ENCODE results near the gene CNPPD1.

The CNPPD1 gene

DNA sequence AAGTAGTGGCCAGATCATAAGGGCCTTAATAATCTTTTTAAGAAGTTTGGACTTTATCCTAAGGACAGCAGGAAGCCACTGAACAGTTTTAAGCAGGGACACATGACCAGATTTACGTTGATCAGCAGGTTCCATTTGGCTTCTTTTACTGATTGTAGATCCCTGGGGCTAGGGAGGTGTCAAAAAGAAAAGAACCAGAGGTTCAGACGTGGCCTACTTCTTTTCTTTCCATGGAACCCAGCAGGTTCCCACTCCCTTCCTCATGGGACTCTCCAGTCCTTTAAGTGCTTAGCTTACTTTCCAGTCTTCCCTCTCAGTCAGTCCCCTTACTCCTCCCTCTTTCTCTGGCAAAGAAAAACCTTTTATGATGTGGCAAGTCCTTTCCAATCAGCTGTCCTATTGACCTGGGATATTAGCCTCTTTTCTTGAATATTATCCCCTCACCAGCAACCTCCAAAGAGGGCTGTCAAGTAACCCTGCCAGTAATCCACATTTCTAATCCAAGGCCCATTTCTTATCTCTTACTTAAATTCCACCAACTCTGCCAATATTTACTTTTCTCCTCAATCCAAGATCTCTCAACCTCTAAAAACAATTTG, 49.6 kb downstream of the CNPPD1 start:
- TF ChIP-seq ZFX (IDR thresholded peaks at IDR 0.05; ENCODE audit: borderline replicate concordance), result no peak
- TF ChIP-seq CTCF (IDR thresholded peaks at IDR 0.05), result no peak
- peak overlapping the region; percentile 65 for H3K27ac ChIP-seq

DNA sequence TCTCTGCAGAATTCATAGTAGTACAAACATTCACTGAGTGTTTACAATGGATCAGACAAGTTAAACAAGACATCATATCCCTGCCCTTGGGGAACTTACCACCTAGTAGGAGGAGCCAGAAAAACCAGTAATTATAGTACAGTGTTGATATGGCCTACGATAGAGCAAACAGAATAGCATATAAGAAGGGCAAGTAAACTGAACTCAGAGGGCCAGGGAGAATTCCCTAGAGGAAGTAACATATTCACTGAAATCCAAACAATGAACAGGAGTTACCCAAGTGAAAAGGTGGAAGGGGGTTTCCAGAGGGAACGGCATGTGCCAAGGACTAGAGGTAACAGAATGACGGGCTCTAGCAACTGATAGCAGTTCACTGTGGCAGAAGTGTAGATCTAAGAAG, 50.2 kb downstream of the CNPPD1 start:
- TF ChIP-seq CTCF (IDR thresholded peaks at IDR 0.05), result no peak
- TF ChIP-seq ZFX (IDR thresholded peaks at IDR 0.05; ENCODE audit: borderline replicate concordance), result no peak
- peak overlapping the region; percentile 65 for H3K27ac ChIP-seq

GRCh38 chr2:219125886-219126270, 50.8 kb downstream of the CNPPD1 start:
- H3K27ac ChIP-seq, result peak overlapping the region; percentile 65
- TF ChIP-seq CTCF (IDR thresholded peaks at IDR 0.05) (no peak), ZFX (IDR thresholded peaks at IDR 0.05; ENCODE audit: borderline replicate concordance) (no peak)

GRCh38 chr2:219125225-219125885, 51.4 kb downstream of the CNPPD1 start:
- H3K27ac ChIP-seq, result peak overlapping the region; percentile 65; the same call in 1 of the 2 replicates
- TF ChIP-seq CTCF (IDR thresholded peaks at IDR 0.05), result no peak
- TF ChIP-seq ZFX (IDR thresholded peaks at IDR 0.05; ENCODE audit: borderline replicate concordance), result no peak

GRCh38 chr2:219124381-219125110, 52.2 kb downstream of the CNPPD1 start:
- no peak overlapping the region for H3K27ac ChIP-seq
- TF ChIP-seq ZFX (IDR thresholded peaks at IDR 0.05; ENCODE audit: borderline replicate concordance) (no peak), CTCF (IDR thresholded peaks at IDR 0.05) (no peak)

- no peak overlapping the region for H3K27ac ChIP-seq
These were observed 53.2 kb downstream of the CNPPD1 start for GRCh38 chr2:219123356-219124135.

More at GRCh38 chr2:219123356-219124135, 53.2 kb downstream of the CNPPD1 start:
- TF ChIP-seq ZFX (IDR thresholded peaks at IDR 0.05; ENCODE audit: borderline replicate concordance), result no peak
- no peak for TF ChIP-seq CTCF (IDR thresholded peaks at IDR 0.05)
